KMS-11 (cell line): ENCODE data around the gene AAMDC.

Experiments used
- H2AFZ ChIP-seq: fragments of 200-600 bp; sonication (generic); 2 replicates; pipeline ENCODE4 v1.6.1; 2016; ENCODE audit warnings: antibody characterized with exemption, mixed run types, low read depth
- H3K27ac ChIP-seq: fragments of 200-600 bp; sonication (generic); 2 replicates; pipeline ENCODE4 v1.6.1; 2016; ENCODE audit warnings: mild to moderate bottlenecking, mixed run types
- H3K27me3 ChIP-seq: fragments of 200-600 bp; sonication (generic); 2 replicates; pipeline ENCODE4 v1.6.1; 2017; ENCODE audit warnings: mild to moderate bottlenecking, low read depth, mixed run types, moderate library complexity; ENCODE audit not compliant: insufficient read depth
- H3K36me3 ChIP-seq: fragments of 200-600 bp; sonication (generic); 2 replicates; pipeline ENCODE4 v1.6.1; 2017; ENCODE audit warnings: mild to moderate bottlenecking, mixed run types; ENCODE audit not compliant: insufficient read depth
- H3K4me1 ChIP-seq: fragments of 200-600 bp; sonication (generic); 2 replicates; pipeline ENCODE4 v1.6.1; 2016; ENCODE audit warnings: mild to moderate bottlenecking, low read depth, mixed run types; ENCODE audit not compliant: poor library complexity, severe bottlenecking
- H3K4me2 ChIP-seq: fragments of 200-600 bp; sonication (generic); 2 replicates; pipeline ENCODE4 v1.7.0; 2016; ENCODE audit warnings: mild to moderate bottlenecking, mixed run types
- H3K4me3 ChIP-seq: fragments of 200-600 bp; sonication (generic); IDR thresholded peaks from 2 replicates; pipeline ENCODE4 v1.6.1; 2017; ENCODE audit warnings: low read depth, low read length, mixed read lengths; ENCODE audit not compliant: insufficient read depth
- H3K79me2 ChIP-seq: fragments of 200-600 bp; sonication (generic); 2 replicates; pipeline ENCODE4 v1.6.1; 2016; ENCODE audit warnings: low read depth, mixed run types; ENCODE audit not compliant: insufficient read depth
- H3K9ac ChIP-seq: fragments of 200-600 bp; sonication (generic); 2 replicates; pipeline ENCODE4 v1.6.1; 2016; ENCODE audit warnings: mild to moderate bottlenecking, mixed run types
- H4K20me1 ChIP-seq: fragments of 200-600 bp; sonication (generic); 2 replicates; pipeline ENCODE4 v1.6.1; 2016; ENCODE audit warnings: mild to moderate bottlenecking, mixed run types; ENCODE audit not compliant: insufficient read depth
- TF ChIP-seq, protein P1 (sequence below): fragments of 200-600 bp; sonication (generic); conservative IDR thresholded peaks from 2 replicates; pipeline ENCODE4 v1.6.1; 2017; ENCODE audit warnings: low read depth, mild to moderate bottlenecking, antibody characterized with exemption, low read length, moderate library complexity, mixed read lengths

The AAMDC gene

DNA sequence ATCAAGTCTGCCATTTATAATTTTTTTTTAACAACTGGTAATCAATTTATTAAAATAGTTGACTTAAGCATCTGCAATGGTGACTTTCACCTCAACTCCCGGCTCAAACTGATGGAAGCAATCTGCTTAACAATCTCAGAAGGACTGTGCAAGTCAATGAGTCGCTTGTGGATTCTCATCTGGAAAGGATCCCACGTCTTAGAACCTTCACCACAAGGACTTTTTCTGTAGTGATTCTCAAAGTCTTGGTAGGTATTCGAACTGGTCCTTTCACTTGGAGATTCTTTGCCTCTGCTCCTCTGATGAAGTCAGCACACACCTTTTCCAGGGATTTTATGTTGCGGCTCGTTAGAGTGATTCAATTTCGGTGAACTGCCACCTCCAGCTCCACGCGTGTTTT is 7.7 kb upstream of the AAMDC start:
- TF ChIP-seq, protein P1, sequence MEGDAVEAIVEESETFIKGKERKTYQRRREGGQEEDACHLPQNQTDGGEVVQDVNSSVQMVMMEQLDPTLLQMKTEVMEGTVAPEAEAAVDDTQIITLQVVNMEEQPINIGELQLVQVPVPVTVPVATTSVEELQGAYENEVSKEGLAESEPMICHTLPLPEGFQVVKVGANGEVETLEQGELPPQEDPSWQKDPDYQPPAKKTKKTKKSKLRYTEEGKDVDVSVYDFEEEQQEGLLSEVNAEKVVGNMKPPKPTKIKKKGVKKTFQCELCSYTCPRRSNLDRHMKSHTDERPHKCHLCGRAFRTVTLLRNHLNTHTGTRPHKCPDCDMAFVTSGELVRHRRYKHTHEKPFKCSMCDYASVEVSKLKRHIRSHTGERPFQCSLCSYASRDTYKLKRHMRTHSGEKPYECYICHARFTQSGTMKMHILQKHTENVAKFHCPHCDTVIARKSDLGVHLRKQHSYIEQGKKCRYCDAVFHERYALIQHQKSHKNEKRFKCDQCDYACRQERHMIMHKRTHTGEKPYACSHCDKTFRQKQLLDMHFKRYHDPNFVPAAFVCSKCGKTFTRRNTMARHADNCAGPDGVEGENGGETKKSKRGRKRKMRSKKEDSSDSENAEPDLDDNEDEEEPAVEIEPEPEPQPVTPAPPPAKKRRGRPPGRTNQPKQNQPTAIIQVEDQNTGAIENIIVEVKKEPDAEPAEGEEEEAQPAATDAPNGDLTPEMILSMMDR, result no peak
- peaks cover 20% of the 10 kb centered on the region for H4K20me1 ChIP-seq
- H3K36me3 ChIP-seq, result peaks cover 4% of the 10 kb centered on the region; the same call in 1 of the 2 replicates

DNA sequence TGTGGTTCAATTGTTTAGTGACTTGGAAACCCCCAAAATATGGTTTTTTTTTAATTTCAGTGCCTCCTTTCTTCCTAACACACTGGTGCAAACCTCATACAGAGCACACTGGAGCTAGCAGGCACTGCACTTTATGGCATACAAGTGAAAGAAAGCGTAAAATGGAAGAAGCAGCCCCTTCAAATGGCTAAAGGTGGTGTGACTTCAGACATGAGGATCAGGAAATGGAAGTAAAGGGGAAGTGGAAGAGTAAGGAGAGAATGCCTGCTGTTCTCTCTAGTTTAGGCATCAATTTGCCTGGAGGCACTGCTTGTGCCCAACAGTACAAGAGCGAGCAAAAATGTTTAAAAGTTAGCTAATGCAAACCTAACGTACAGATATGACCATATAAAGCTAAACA is 6.1 kb upstream of the AAMDC start:
- Histone ChIP-seq H3K9ac (no peak overlapping the region), H3K4me1 (peaks cover 21% of the 10 kb centered on the region), H4K20me1 (peaks cover 23% of the 10 kb centered on the region), H3K27ac (no peak overlapping the region), H3K79me2 (peaks cover 94% of the 10 kb centered on the region), H3K4me3 (no peak overlapping the region), H3K27me3 (no peaks in the 10 kb centered on the region), H3K4me2 (no peak overlapping the region), H3K36me3 (peaks cover 4% of the 10 kb centered on the region; the same call in 1 of the 2 replicates), H2AFZ (no peak overlapping the region)
- TF ChIP-seq, protein P1, result no peak

More for the DNA sequence above, 7.7 kb upstream of the AAMDC start:
- Histone ChIP-seq H2AFZ (no peak overlapping the region), H3K27me3 (no peaks in the 10 kb centered on the region), H3K9ac (no peak overlapping the region), H3K79me2 (peaks cover 92% of the 10 kb centered on the region), H3K4me2 (no peak overlapping the region), H3K27ac (no peak overlapping the region), H3K4me3 (no peak overlapping the region), H3K4me1 (peaks cover 14% of the 10 kb centered on the region)

DNA sequence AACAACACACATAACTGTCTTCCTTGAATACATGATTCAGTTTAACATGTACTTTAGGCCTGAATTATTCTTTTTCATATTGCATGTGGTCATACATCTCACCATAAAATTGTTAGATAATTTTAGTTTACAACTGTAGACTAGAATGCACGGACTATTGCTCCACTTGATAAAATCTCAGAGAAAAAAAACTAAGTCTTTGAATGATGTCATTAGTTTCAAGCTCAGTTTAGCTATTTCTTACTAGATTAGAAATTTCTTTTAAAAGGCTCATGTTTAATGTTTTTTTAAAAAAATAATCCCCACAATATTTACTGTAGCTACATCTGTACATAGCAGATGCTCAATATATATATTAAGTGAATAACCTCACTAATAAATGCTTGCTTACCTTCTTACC is 5.5 kb upstream of the AAMDC start:
- Histone ChIP-seq H3K79me2 (peaks cover 94% of the 10 kb centered on the region), H3K36me3 (peaks cover 4% of the 10 kb centered on the region; the same call in 1 of the 2 replicates)
- TF ChIP-seq, protein P1, result no peak

DNA sequence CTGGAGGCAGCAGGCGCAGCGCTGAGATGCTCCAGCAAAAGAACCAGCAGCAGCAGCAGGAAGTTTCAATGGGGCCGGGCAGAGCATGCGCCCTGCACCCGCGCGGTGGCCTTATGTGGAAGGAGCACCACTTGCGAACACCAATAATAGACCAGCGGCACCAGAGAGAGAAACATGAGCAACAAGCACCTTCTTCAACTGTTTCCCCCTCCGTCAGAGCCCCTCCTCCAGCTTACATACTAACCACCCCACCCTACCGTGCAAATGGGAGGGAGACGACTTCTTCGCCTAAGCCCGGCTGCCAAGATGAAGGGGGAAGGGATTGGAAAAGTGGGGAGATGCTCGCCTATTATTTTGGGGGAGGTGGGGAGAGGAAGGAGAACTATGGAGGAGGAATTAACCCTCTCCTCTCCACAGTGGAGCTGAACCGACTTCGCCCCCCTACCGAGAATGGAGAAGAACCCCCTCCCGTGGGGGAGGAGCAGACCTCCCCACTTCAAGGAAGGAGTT is 1.5 kb upstream of the AAMDC start:
- peak overlapping the region; percentile 79 for H3K9ac ChIP-seq
- no peak overlapping the region for H3K4me3 ChIP-seq
- H4K20me1 ChIP-seq, result peaks cover 15% of the 10 kb centered on the region

More for the DNA sequence above, 5.5 kb upstream of the AAMDC start:
- H2AFZ ChIP-seq, result no peak overlapping the region
- no peak overlapping the region for H3K4me2 ChIP-seq
- H3K27me3 ChIP-seq, result no peaks in the 10 kb centered on the region
- H3K27ac ChIP-seq, result no peak overlapping the region
- H3K4me3 ChIP-seq, result no peak overlapping the region
- H4K20me1 ChIP-seq, result peaks cover 23% of the 10 kb centered on the region
- no peak overlapping the region for H3K9ac ChIP-seq
- H3K4me1 ChIP-seq, result peaks cover 21% of the 10 kb centered on the region

More for the DNA sequence above, 1.5 kb upstream of the AAMDC start:
- H3K27ac ChIP-seq, result peak overlapping the region; percentile 71
- H3K36me3 ChIP-seq, result no peaks in the 10 kb centered on the region
- no peaks in the 10 kb centered on the region for H3K27me3 ChIP-seq
- H3K4me2 ChIP-seq, result peak overlapping the region; percentile 79
- H2AFZ ChIP-seq, result peak overlapping the region; percentile 75; the same call in 1 of the 2 replicates
- peaks cover 18% of the 10 kb centered on the region for H3K4me1 ChIP-seq
- TF ChIP-seq, protein P1, result no peak
- peaks cover 59% of the 10 kb centered on the region for H3K79me2 ChIP-seq
